GM19099 (cell line): ENCODE results near the gene CST9.

Source experiments
- POLR2A ChIP-seq: IDR thresholded peaks from 3 replicates; pipeline ENCODE4 v1.6.1; 2011; ENCODE audit warnings: low read depth; ENCODE audit not compliant: insufficient read length; ENCODE audit errors: extremely low read depth

Gene CST9

GRCh38 chr20:23565503-23566045 lies 40.1 kb downstream of the CST9 start:
- no peak for TF ChIP-seq POLR2A

- TF ChIP-seq POLR2A: no peak
Observed at GRCh38 chr20:23564927-23565326, 40.8 kb downstream of the CST9 start.

GRCh38 chr20:23562721-23563342 lies 42.9 kb downstream of the CST9 start:
- no peak for TF ChIP-seq POLR2A

DNA sequence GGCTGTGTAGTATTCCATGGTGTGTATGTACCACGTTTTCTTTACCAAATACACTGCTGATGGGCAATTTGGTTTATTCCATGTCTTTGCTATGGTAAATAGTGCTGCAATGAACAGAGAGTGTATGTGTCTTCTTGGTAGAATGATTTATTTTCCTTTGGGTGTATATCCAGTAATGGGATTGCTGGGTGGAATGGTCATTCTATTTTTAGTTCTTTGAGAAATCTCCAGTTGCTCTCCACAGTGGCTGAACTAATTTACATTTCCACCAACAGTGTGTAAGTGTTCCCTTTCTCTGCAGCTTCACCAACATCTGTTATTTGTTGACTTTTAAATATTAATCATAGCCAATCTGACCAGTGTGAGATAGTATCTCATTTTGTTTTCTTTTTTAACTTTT lies 51.3 kb downstream of the CST9 start:
- TF ChIP-seq POLR2A: no peak
